ENCODE results near the gene LEMD3.

LEMD3 gene

DNA sequence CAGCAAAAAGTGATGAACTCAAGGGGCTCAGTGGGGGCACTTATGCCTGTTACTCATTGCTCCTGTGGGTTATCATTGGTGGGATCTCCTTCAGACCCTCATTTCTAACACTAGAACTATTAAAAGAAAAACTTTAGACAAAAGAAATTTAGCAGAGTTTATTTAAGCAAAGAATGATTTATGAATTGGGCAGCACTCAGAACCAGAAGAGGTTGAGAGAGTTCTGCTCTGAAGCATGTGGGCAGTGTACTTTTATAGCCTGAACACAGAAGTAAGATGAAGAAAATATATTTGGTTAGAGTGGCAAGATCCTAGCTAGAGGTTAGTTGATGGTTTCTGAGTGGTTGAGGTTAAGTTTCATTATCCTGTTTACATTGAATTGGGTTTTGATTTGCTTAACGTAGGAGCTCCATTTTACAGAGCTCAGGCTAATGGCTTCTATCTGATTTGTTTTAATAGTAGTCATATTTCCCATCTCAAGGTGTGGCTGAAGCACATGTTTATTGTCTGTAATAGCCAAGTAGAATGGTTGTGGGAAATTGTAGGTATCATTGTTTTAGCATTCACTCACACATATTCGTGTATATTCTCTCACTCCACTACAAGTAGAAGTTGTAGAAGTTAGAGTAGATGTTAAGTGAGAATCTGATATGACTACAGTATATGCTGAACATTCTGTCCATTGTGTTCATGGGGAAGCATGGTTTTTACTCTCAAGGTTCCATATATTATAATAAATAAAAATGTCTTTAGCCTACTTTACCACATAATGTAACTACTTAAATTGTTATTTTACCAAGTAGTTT is 27.6 kb downstream of the LEMD3 start:
- Mint-ChIP-seq H3K27me3 (ENCODE audit: low read depth) (no peaks in the 10 kb centered on the region), H3K27ac (no peak overlapping the region), H3K4me1 (peaks cover 4% of the 10 kb centered on the region), H3K4me3 (no peak overlapping the region), H3K36me3 (ENCODE audit: low read depth) (peaks cover 65% of the 10 kb centered on the region), H3K9me3 (peaks cover 13% of the 10 kb centered on the region)
- TF ChIP-seq, protein P1, sequence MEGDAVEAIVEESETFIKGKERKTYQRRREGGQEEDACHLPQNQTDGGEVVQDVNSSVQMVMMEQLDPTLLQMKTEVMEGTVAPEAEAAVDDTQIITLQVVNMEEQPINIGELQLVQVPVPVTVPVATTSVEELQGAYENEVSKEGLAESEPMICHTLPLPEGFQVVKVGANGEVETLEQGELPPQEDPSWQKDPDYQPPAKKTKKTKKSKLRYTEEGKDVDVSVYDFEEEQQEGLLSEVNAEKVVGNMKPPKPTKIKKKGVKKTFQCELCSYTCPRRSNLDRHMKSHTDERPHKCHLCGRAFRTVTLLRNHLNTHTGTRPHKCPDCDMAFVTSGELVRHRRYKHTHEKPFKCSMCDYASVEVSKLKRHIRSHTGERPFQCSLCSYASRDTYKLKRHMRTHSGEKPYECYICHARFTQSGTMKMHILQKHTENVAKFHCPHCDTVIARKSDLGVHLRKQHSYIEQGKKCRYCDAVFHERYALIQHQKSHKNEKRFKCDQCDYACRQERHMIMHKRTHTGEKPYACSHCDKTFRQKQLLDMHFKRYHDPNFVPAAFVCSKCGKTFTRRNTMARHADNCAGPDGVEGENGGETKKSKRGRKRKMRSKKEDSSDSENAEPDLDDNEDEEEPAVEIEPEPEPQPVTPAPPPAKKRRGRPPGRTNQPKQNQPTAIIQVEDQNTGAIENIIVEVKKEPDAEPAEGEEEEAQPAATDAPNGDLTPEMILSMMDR (IDR thresholded peaks at IDR 0.05; ENCODE audit: unreplicated experiment in 3 of 3), result no peak

DNA sequence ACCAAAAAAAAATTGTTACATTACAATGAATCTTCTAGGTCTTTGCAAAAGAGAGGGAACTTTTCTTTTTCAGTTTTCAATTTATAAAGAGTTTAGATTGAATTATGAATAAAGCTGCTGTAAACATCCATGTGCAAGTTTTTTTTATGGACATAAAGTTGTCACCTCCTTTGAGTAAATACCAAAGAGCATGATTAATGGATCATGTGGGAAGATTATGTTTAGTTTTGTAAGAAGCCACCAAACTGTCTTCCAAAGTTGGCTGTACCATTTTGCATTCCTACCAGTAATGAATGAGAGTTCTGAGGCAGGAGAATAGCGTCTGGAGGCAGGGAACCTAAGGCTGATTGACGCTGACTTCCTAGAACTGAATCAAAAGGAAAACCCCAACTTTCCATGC is 30.2 kb downstream of the LEMD3 start:
- H3K4me3 Mint-ChIP-seq, result no peak overlapping the region
- H3K27me3 Mint-ChIP-seq (ENCODE audit: low read depth), result no peaks in the 10 kb centered on the region
- H3K9me3 Mint-ChIP-seq, result peaks cover 7% of the 10 kb centered on the region
- H3K4me1 Mint-ChIP-seq, result peaks cover 4% of the 10 kb centered on the region
- peaks cover 59% of the 10 kb centered on the region for H3K36me3 Mint-ChIP-seq (ENCODE audit: low read depth)
- TF ChIP-seq, protein P1 (IDR thresholded peaks at IDR 0.05; ENCODE audit: unreplicated experiment in 3 of 3), result no peak
- no peak overlapping the region for H3K27ac Mint-ChIP-seq

DNA sequence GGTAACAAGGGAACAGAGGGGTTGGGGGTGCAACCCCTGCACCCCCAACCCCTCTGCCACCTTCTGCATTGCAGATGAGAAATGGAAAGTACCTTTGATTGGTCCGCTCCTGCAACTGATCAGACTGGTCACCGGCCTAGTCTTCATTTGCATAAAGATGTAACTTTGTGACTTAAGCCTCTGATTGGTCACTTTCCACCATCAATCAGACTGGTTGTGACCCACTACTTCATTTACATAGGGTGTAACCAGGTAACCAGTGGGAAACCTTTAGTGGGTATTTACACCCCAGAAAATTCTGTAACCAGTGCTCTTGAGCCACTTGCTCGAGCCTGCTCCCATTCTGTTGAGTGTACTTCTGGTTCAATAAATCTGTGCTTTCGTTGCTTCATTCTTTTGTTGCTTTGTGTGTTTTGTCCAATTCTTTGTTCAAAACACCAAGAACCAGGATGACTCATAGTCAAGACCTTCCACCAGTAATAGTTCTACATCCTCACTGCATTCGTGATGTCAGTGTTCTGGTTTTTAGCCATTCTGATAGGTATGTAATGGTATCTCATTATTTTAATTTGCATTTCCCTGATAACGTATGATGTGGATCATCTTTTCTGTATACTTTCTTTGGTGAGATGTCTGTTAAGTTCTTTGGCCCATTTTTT is 30.8 kb downstream of the LEMD3 start:
- Mint-ChIP-seq H3K4me1 (peaks cover 9% of the 10 kb centered on the region), H3K27ac (no peak overlapping the region), H3K9me3 (peaks cover 7% of the 10 kb centered on the region), H3K4me3 (no peak overlapping the region), H3K36me3 (ENCODE audit: low read depth) (peaks cover 56% of the 10 kb centered on the region), H3K27me3 (ENCODE audit: low read depth) (no peaks in the 10 kb centered on the region)
- TF ChIP-seq, protein P1 (IDR thresholded peaks at IDR 0.05; ENCODE audit: unreplicated experiment in 3 of 3), result no peak

DNA sequence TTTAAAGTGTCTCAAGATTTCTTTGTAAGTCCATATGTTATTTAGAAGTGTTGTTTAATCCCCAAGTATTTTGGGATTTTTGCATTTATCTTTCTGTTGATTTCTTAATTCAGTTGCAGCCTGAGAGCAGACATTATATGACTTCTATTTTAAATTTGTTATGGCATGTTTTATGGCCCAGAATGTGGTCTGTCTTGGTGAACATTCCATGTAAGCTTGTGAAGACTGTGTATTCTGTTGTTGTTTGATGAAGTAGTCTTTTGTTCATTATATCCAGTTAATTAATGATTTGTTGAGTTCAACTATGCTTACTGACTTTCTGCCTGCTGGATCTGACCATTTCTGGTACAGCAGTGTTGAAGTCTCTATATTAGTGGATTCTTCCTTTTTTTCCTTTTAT is 34.0 kb downstream of the LEMD3 start:
- Mint-ChIP-seq H3K9me3 (no peaks in the 10 kb centered on the region), H3K4me1 (peaks cover 15% of the 10 kb centered on the region), H3K27me3 (ENCODE audit: low read depth) (no peaks in the 10 kb centered on the region), H3K36me3 (ENCODE audit: low read depth) (peaks cover 31% of the 10 kb centered on the region), H3K27ac (no peak overlapping the region), H3K4me3 (no peak overlapping the region)
- TF ChIP-seq, protein P1 (IDR thresholded peaks at IDR 0.05; ENCODE audit: unreplicated experiment in 3 of 3), result no peak

DNA sequence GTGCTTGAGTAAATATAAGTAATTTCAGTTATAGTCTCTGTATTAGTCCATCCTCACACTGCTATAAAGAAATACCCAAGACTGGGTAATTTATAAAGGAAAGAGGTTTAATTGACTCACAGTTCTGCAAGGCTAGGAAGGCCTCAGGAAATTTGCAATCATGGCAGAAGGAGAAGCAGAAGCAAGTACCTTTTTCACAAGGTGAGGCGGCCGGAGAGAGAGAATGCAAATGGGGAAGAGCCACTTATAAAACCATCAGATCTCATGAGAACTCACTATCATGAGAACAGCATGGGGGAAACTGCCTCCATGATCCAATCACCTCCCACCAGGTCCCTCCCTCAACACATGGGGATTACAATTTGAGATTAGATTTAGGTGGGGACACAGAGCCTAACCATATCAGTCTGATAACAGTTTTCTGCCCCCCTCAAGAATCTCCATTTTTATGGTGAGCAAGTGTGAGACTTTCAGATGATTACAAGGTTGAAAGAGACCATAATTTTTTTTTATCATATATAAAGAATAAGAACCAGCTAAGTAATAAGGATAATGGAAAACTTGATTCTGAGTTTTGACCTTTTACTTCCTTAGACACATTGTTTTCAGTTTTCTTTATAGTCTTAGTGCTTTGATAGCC is 35.6 kb downstream of the LEMD3 start:
- Mint-ChIP-seq H3K4me1 (peaks cover 26% of the 10 kb centered on the region), H3K4me3 (no peak overlapping the region), H3K36me3 (ENCODE audit: low read depth) (peaks cover 31% of the 10 kb centered on the region), H3K9me3 (no peaks in the 10 kb centered on the region), H3K27me3 (ENCODE audit: low read depth) (no peaks in the 10 kb centered on the region), H3K27ac (no peak overlapping the region)
- TF ChIP-seq, protein P1 (IDR thresholded peaks at IDR 0.05; ENCODE audit: unreplicated experiment in 3 of 3), result no peak
